GM12892 (cell line): ENCODE results near the gene LPIN3.

Experiments used
- DNase-seq: peaks from one replicate; pipeline ENCODE4 v3.0.0; 2011; ENCODE audit not compliant: insufficient read length
- FAIRE-seq: peaks from 2 replicates; lab custom pipeline; 2011; peaks lifted over from hg19 to GRCh38; lab: Jason Lieb, UNC
- POLR2A ChIP-seq: IDR thresholded peaks from 2 replicates; pipeline ENCODE4 v1.6.1; 2011; ENCODE audit warnings: low read depth, low read length, control low read depth
- POLR2AphosphoS5 ChIP-seq: IDR thresholded peaks from 2 replicates; pipeline ENCODE4 v1.6.1; 2011; ENCODE audit warnings: low read depth, low read length, control low read depth
- TAF1 ChIP-seq: IDR thresholded peaks from 2 replicates; pipeline ENCODE4 v1.6.1; 2011; ENCODE audit warnings: low read depth, mild to moderate bottlenecking, control low read depth, low read length, borderline replicate concordance

LPIN3 gene

GRCh38 chr20:41331731-41332130 is 8.9 kb upstream of the LPIN3 start:
- FAIRE-seq (no peak), DNase-seq (no peak)
- TF ChIP-seq POLR2A (no peak), POLR2AphosphoS5 (no peak), TAF1 (no peak)

- DNase-seq (no peak), FAIRE-seq (no peak)
- TF ChIP-seq POLR2A (no peak), POLR2AphosphoS5 (no peak), TAF1 (no peak)
Observed at GRCh38 chr20:41334036-41334435, 6.6 kb upstream of the LPIN3 start.

GRCh38 chr20:41334443-41335421 is 5.9 kb upstream of the LPIN3 start:
- FAIRE-seq: no peak
- no peak for DNase-seq
- TF ChIP-seq TAF1 (no peak), POLR2AphosphoS5 (no peak), POLR2A (no peak)

DNA sequence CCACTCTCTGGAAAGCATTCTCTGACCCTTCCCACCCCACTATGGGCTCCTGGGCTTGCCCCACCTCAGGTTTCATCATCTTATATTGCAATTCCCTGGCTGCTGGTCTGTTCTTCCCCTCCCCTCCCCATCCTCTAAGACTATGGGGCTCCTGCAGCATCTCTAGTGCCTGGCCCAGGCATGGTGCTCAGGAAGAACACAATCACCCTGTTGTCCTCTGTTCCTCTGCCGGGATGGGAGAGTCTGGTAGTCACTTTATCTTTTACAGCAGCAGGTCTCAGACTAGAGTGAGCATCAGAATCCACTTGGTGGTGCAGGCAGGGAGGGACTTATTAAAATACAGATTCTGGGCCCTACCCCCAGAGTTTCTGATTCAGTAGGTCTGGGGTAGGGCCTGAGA is 5.0 kb upstream of the LPIN3 start:
- no peak for TF ChIP-seq POLR2AphosphoS5
- TF ChIP-seq TAF1: no peak
- TF ChIP-seq POLR2A: no peak
- no peak for FAIRE-seq
- DNase-seq: no peak

GRCh38 chr20:41336711-41337492 is 3.7 kb upstream of the LPIN3 start:
- FAIRE-seq (no peak), DNase-seq (no peak)
- TF ChIP-seq TAF1: no peak
- TF ChIP-seq POLR2A: no peak
- no peak for TF ChIP-seq POLR2AphosphoS5

GRCh38 chr20:41339957-41340326 is 679 bp upstream of the LPIN3 start:
- DNase-seq (peak; percentile 82), FAIRE-seq (peak; percentile 97)
- no peak for TF ChIP-seq POLR2A

GRCh38 chr20:41342474-41343464 is 2.1 kb downstream of the LPIN3 start:
- no peak for FAIRE-seq
- TF ChIP-seq POLR2A: no peak
- no peak for TF ChIP-seq POLR2AphosphoS5
- TF ChIP-seq TAF1: no peak

GRCh38 chr20:41344477-41344876 is 3.9 kb downstream of the LPIN3 start:
- TF ChIP-seq POLR2AphosphoS5 (no peak), POLR2A (no peak), TAF1 (no peak)
- no peak for DNase-seq
- no peak for FAIRE-seq

More at GRCh38 chr20:41342474-41343464, 2.1 kb downstream of the LPIN3 start:
- DNase-seq: no peak

- FAIRE-seq: no peak
- peak; percentile 11 for DNase-seq
- TF ChIP-seq POLR2AphosphoS5 (no peak), POLR2A (no peak), TAF1 (no peak)
Observed at GRCh38 chr20:41344938-41345728, 4.5 kb downstream of the LPIN3 start.

DNA sequence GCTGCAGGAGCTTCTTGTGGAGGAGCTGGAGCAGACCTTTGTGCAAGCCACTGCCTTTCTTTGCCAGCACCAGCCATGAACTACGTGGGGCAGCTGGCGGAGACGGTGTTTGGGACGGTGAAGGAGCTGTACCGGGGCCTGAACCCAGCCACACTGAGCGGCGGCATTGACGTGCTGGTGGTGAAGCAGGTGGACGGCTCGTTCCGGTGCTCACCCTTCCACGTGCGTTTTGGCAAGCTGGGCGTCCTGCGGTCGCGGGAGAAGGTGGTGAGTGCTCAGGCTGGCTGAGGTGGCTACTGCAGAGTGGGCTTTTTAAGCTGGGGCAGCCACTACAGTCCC is 5.1 kb downstream of the LPIN3 start:
- TF ChIP-seq POLR2AphosphoS5 (no peak), TAF1 (no peak), POLR2A (no peak)
- FAIRE-seq (no peak), DNase-seq (peak; percentile 10)
